ENCODE measurements around the gene ZNF213.

The ZNF213 gene

GRCh38 chr16:3134338-3135125 lies at the start of gene ZNF213:
ZNF213 (plus strand) TSS chr16:3135029; CDS start chr16:3137281, 2,252 bp downstream.
- peak; percentile 99 for DNase-seq

- DNase-seq: no peak
Observed at GRCh38 chr16:3085868-3086595, 48.8 kb upstream of the ZNF213 start.

- no peak for DNase-seq
Observed at GRCh38 chr16:3086596-3087242, 48.1 kb upstream of the ZNF213 start.

- no peak for DNase-seq
Observed at GRCh38 chr16:3087243-3088235, 47.3 kb upstream of the ZNF213 start.

GRCh38 chr16:3088450-3088849 lies 46.4 kb upstream of the ZNF213 start:
- no peak for DNase-seq

GRCh38 chr16:3088925-3089716 lies 45.7 kb upstream of the ZNF213 start:
- DNase-seq: no peak

GRCh38 chr16:3089717-3090592 lies 44.9 kb upstream of the ZNF213 start:
- DNase-seq: no peak

GRCh38 chr16:3091551-3091950 lies 43.3 kb upstream of the ZNF213 start:
- DNase-seq: no peak

GRCh38 chr16:3092501-3092941 lies 42.3 kb upstream of the ZNF213 start:
- no peak for DNase-seq

- DNase-seq: no peak
Observed at GRCh38 chr16:3094289-3095027, 40.4 kb upstream of the ZNF213 start.

GRCh38 chr16:3095869-3096268 lies 39.0 kb upstream of the ZNF213 start:
- no peak for DNase-seq

- DNase-seq: no peak
Observed at GRCh38 chr16:3096362-3096761, 38.5 kb upstream of the ZNF213 start.

- DNase-seq: no peak
Observed at GRCh38 chr16:3097266-3097665, 37.6 kb upstream of the ZNF213 start.

GRCh38 chr16:3098459-3099394 lies 36.1 kb upstream of the ZNF213 start, which contains the start of gene ZSCAN10:
ZSCAN10 (minus strand) TSS chr16:3099294; CDS start chr16:3092937, 6,357 bp downstream.
- DNase-seq: no peak

GRCh38 chr16:3099395-3099731 lies 35.5 kb upstream of the ZNF213 start:
- DNase-seq: no peak

GRCh38 chr16:3099732-3100499 lies 34.9 kb upstream of the ZNF213 start:
- DNase-seq: peak; percentile 88

GRCh38 chr16:3101018-3101840 lies 33.6 kb upstream of the ZNF213 start:
- no peak for DNase-seq
